ENCODE results near the gene BMS1.
"Not testable (repeated sequence)": the region's sequence is repeated elsewhere in the genome, so short reads cannot be mapped to it uniquely, and the experiment has no call there.

Gene BMS1

DNA sequence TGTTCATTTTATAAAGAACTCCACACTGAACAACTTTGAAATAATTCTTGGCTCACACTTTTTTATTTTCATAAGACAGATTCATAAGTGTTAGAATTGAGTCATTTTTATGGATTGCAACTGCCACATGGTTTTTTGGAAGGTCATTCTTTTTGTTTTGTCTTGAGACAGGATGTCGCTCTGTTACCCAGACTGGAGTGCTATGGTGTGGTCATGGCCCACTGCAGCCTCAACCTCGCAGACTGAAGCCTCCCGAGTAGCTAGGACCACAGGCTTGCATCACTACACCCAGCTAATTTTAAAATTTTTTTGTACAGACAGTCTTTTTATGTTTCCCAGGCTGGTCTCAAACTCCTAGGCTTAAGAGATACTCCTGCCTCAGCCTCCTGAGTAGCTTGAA lies 20.3 kb downstream of the BMS1 start:
- DNase-seq, result no peak

DNA sequence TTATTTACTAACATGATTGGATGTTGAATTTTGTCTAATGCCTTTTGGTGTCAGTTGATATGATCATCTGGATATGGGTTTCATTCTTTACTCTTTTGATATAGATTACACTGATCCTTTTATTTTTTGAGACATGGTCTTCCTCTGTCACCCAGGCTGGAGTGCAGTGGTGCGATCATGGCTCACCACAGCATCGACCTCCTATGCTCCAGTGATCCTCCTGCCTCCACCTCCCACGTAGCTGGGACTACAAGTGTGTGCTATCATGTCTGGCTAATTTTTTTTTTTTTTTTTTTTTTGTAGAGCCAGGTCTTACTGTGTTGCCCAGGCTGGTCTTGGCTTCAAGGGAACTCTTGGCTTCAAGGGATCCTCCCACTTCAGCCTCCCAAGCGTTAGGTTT lies 27.1 kb downstream of the BMS1 start:
- no peak for DNase-seq

DNA sequence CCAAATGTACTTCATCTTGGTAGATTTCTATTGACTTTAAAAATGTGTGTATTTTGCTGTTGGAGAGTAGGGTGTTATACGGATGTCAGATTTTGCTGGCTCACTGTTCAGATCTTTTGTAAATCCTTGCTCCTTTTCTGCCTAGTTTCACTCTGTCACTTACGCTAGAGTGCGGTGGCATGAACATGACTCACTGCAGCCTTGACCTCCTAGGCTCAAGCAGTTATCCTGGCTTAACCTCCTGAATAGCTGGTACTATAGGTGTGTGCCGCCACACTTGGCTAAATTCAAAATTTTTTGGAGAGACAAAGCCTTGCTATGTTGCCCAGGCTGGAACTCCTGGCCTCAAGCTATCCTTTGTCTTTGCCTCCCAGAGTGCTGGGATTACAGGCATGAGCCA lies 29.4 kb downstream of the BMS1 start:
- no peak for DNase-seq

DNA sequence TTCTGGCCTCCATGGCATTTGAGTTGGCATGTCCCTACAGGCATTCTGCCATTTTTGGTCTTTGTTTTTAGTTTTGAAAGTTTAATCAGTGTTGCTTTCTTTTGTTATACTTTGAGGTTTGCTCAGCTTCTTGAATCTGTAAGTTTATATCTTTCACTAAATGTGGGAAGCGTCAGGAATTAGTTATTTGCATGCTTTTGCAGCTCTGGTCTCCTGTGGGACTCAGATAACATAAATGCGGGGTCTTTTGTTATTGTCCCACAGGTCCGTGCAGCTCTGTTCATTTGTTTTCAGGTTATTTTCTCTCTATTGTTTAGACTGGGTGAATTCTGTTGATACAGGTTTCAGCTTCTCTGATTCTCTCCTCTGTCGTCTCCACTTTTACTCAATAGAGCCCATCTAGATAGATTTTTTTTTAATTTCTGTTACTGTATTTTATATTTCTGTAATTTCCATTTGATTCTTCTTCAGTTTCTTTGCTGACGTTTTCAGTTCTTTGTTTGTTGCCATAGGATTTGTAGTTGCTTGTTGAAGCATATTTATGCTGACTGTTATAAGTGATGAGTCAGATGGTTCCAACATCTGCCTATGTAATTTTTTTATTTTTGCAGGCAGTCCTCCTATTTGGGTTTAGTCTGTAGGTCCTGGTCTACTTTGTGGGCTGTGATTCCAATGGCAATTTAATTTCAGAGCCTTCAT lies 31.5 kb downstream of the BMS1 start:
- not testable (repeated sequence) for DNase-seq

DNA sequence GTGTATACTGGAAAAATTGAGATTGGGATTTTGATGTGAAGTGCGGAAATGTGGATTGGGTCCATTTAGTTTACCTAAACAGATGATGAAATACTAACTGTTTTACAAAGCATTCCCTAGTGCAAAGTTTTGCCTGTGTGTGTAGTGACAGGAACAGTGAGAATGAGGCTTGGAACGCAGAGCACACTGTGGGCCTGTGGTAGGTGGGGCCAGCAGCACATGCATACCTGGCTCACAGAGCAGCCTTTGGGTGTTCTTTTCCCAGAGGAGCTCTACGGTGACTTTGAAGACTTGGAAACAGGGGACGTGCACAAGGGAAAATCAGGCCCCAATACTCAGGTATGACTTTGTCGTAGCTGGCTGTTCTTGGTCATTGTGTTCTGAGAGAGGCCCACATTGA lies 33.7 kb downstream of the BMS1 start:
- not testable (repeated sequence) for DNase-seq

DNA sequence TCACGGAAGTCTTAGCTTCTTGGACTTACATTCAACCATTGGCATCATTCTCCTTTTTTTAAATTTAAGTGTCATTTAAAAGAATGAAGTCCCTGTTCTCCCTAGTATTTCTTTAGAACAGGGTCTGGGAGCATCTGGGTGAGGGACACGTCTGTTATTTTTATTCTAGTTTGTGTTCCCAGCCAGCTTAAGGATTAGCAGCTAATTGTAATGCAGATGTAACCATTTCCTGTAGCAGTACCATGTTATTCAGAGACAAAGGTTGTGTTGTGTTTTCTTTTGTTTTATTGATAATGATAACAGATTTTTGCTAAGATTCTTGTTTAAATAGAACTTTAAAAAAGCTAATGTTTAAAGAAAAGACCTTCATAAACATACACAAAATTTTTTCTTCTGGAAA lies 34.3 kb downstream of the BMS1 start:
- no peak for DNase-seq

DNA sequence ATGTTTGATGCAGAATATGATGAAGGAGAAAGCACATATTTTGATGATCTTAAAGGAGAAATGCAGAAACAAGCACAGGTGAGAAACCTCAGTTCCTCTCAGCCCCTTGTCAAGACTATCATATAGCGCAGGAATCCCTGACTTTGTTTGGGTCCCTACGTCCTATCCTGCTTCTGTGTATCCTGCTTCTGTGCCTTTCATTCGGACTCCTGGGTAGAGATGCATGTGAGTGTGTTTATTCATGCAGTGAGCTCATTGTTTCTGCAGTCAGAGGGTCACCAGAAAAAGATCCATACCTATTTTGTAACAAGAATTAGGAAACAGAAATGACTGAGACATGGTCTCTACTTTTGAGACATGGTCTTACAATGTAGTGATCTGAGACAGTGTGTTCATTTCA lies 34.8 kb downstream of the BMS1 start:
- DNase-seq, result not testable (repeated sequence)

DNA sequence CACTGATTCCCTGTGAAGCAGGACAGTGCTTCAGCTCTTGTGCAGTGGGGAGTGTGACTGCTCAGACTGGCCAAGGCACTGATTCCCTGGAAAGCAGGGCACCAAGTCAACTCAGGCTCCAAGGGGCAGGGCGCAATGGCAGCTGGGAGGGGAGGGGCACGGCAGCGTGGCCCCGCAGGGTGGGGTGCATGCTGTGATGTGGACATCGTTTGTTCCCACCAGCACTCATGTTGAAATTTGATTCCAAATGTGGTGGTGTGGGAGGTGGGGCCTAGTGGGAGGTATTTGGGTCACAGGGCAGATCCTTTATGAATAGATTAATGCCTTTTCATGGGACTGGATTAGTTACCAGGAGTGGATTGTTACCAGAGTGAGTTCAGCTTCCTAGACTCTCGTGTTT lies 44.2 kb downstream of the BMS1 start:
- DNase-seq, result not testable (repeated sequence)

DNA sequence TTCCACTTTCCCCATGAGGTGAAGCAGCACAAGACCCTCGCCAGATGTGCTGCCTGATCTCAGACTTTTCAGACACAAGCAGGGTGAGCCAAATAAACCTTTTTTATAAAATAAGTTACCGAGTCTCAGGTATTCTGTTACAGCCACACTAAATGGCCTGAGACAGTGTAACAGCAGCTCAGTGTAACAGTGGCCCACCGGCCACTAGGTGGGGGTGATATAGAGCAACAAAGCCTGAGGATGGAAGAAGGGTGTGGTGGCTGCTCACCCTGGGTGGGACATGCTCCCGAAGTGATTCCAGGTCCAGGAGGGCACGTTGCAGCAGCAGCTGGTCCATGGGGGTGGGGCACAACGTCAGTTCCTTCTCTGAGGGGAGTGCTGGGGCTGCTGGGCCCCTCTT lies 44.6 kb downstream of the BMS1 start:
- DNase-seq, result no peak

DNA sequence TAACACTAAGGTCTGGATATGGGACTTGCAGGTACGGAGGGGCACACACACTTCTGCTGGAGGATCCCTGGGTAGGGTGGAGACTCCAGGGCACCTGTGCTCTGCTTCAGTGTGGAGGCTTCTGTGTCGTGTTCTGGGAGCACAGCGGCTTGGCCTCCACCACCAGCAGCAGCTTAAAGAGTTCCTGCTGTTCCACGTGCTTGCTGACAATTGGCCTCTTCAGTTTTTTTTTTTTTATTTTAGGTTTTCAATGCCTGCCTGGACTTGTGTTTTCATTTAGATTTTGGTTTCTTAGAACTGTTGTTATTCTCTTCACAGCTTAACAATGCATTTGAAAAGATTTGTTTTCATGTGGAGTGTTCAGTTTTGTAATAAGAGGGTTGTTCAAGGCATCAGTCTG lies 45.8 kb downstream of the BMS1 start:
- DNase-seq, result not testable (repeated sequence)

DNA sequence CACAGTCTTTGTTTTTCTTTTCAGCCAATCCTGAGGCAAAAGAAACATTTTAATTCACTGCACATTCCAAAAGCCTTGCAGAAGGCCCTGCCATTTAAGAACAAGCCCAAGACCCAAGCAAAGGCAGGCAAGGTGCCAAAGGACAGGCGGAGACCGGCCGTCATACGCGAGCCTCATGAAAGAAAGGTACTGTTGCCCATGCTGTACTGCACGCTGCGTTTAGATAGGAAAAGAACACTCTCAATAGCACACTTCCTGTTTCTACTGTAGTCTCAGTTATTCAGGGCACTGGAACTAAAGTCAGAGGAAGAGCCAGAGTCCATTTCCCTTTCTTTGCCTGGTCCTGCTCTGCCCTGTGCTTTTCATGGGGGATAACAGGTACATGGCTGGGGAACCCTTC lies 47.6 kb downstream of the BMS1 start:
- no peak for DNase-seq

DNA sequence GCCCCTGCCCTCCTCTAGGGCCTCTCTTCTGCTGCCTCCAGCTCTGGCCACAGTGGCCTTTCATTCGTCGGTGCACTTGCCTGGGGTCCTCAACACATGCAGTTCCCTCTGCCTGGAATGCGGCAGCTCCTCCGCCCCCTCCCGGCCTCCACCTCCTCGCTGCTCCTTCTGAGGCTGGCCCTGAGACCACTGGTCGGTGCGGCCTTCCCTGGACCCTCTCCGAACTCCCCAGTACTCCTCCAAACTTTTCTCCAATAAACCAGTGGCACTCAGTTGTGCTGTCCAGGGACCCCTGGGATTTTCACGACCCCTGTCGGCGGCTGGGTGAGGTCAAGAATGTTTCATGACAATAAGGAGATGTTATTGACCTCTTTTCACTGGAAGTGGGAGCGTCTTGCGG lies 53.5 kb downstream of the BMS1 start:
- DNase-seq, result no peak

DNA sequence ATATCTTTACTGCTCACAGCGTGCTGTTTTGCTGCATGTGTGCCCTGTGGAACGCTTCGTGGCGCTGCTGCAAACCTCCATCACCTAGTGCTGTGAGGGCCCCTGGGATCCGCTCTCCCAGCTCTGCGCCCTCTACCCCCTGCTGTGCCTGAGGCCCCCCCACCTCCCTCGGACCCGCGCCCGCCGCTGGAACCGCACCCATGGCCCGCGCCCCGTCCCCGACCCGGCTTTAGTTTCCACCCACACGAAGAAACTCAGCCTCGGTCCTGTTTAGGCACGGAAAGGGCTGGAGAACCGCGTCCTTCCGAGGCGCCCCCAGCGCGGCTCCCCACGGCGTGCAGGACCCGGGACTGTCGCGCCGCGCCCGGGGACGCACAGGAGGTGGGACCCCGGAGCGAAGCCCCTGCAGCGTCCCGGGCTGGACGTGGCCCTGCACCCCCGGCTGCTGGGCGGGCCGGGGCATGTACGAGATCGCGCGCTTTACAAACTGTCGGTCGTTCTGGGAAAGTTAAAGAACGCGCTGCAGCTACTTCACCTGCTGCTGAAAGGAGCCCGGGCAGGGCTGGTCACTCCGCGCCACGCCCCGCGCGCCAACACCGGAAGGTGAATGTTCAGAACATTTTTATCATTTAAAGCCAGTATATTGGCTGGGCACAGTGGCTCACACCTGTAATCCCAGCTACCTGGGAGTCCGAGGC lies 54.3 kb downstream of the BMS1 start:
- DNase-seq, result no peak

DNA sequence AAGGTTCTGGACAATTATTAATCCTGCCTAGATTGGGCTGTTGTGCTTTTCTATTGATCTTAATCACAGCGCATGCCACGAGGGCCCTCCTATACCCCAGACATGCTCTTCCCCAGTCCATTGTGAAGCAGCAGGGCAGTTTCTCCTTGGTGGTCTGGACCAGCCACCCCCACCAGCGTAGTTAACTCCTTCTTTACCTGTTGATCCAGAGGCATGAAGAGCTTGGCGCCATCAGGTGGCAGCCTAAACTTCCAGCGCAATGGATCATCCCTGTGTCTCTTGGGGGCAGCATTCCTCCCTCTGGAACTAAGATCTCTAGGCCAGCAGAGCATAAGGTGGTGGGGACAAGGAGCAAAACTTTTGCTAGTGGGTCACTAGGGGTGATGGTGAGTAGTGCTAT lies 62.2 kb downstream of the BMS1 start:
- not testable (repeated sequence) for DNase-seq

DNA sequence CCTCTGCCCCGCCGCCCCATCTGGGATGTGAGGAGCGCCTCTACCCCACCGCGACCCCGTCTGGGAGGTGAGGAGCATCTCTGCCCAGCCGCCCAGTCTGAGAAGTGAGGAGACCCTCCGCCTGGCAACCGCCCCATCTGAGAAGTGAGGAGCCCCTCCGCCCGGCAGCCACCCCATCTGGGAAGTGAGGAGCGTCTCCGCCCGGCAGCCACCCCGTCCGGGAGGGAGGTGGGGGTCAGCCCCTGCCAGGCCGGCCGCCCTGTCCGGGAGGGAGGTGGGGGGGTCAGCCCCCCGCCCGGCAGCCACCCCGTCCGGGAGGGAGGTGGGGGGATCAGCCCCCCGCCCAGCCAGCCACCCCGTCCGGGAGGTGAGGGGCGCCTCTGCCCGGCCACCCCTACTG lies 64.7 kb downstream of the BMS1 start:
- DNase-seq, result not testable (repeated sequence)

DNA sequence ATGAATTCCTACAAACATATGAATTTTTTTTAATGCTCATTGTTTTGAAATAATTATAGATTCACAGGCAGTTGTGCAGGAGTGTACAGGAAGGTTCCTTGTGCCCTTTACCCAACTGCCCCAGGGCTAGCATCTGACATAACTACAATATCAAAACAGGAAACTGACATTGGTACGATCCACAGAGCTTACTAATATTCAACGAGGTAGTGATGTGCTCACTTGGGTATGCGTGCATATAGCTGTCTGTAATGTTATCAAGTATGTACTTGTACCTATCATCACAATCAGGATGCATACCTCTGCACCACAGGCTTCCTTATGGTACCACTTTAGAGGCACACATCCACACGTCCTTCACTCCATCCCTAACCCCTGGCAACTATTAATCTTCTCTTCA lies 68.3 kb downstream of the BMS1 start:
- DNase-seq, result no peak

DNA sequence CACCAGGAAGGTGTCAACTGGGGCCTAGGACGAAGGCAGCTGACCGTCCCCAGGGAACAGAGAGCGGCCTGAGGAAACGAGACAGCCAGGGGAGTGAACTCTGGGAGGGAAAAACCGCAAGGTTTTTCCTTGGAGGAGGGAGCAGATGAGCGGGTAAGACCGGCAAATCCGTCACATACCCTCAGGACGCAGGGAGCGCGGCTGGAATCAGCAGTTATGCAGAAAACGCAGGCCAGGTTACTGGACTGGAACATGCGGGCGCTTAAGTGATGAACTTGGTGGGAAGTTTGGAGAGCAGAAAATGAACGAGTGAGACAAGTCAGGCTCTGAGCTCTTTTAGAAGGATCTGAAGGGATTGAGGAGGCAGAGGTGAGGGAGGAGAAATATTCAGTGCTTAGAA lies 76.7 kb downstream of the BMS1 start:
- no peak for DNase-seq

DNA sequence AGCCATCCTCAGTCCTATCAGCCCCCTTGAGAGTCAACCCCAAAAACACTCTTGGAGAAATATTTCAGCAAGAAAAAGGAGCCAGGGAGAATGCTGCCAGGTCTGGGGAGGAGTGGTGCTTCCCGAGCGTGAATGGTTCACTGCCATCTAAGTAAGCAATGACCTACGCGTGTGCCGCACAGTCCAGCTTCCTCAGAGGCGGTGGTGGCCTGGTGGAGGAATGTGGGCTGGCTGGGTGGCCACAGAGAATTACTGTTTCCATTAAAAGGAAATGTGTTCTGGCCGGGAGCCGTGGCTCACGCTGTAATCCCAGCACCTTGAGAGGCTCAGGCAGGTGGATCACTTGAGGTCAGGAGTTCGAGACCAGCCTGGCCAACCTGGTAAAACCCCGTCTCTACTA lies 77.4 kb downstream of the BMS1 start:
- not testable (repeated sequence) for DNase-seq

DNA sequence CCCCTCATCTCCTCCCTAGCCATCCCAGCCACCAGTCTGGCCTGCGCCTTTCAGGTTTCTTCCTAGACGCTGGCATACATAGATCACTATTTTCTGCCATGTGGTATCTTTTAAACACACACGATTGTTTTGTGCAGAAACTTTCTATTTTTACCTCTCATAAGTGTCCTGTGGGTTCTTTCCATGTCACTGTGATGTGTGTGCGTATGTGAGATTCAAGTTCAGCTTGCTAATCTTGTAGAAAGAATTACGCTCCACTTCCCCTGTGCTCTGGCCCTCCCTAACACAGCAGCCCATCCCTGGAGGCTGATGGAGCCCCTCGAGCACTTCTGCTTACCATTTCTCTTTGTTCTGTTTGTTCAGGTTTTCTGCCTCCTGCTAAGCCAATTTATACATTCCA lies 80.2 kb downstream of the BMS1 start:
- not testable (repeated sequence) for DNase-seq

DNA sequence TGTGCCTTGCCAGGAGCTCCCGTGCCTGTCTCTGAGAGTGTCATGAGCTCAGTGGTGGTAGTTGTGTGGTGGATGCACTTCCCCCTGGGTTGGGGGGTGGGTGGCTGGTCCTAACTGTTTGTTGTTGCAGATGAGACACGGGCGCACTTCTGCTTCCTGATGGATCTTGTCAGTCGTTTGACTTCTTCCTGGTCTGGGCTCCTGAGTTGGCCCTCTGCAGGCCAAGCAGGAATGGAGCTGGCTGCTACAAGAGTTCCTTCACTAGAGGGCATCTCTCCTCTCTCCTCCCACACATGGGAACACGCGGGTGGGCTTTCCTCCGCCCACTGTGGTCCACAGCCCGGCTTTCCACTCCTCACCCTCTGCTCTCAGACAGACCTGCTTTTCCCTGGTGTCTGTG lies 82.0 kb downstream of the BMS1 start:
- no peak for DNase-seq

DNA sequence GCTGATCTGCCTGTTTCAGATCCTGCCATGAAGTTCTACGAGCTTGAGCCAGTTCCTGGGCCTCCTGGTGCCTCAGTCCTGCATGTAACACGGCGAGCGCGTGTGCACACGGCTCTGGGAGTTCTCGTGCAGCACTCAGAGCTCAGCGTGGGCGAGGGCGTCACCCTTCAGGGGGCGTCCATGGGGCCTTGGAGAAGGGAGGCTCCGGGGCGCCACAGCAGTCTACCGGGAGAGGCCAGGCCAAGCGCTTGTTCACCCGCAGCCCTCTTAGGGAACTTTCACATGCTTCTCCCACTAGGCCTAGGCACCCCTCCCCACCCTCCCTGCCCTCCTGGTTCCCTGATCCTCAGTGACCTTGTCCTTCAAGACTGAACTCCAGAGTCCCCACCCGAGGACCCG lies 83.1 kb downstream of the BMS1 start:
- no peak for DNase-seq

DNA sequence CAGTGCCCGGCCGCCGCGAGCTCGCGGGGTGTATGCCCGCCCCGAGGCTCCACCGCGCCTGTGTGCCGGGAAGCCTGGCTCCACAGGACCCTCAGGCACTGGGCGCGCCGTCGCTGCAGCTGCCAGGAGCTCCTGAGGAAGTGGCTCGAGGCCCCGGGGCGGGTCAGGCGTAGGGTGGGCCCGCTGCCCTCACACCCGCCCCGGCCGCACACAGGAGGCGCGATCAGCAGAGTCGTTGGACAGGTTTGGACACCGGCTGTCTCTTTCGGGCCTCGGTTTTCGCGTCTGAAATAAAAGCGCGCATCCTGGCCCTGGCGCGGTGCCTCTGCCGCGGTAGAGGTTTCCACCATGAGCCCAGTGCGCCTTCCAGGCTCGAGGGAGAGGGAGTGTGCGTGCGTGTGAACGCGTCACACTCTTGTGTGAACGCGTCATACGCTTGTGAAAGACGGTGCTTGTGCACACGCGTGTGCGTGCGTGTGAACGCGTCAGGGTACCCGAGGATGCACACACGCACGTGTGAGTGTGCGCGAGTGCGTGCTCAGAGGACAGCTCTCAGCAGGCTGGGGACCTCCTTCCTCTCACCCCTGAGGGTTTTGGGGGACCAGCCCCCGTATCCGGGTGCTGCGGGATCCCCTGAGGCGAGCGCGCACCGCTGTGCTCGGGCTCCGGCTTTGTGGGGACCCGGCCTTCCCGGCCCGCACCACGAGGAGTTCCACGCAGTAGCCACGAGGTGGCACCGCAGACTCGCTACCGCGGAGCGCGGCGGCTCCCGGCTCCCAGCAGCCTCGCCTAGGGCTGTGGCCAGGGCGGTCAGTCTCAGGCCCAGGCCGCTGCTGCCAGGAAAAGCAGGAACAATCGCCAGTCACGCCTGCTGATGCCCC lies 83.8 kb downstream of the BMS1 start:
- peak; percentile 83 for DNase-seq

DNA sequence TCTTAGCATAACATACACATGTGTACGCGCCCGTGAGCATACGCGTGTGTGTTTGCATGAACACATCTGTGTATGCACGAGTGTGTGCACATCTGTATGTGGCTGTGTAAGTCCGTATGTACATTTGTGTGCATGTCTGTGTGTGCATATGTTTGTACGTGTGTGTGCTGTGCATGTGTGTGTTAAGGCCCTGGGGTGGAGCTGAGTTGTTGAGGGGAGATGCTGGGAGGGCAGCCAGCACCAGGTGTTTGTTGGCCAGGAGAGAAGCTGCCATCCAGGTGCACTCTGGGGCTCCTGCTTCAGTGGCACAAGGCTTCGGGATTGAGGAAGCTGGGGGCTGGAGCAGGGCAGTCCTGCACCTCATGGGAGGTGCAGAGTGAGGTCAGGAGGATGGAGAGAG lies 85.0 kb downstream of the BMS1 start:
- DNase-seq, result no peak

DNA sequence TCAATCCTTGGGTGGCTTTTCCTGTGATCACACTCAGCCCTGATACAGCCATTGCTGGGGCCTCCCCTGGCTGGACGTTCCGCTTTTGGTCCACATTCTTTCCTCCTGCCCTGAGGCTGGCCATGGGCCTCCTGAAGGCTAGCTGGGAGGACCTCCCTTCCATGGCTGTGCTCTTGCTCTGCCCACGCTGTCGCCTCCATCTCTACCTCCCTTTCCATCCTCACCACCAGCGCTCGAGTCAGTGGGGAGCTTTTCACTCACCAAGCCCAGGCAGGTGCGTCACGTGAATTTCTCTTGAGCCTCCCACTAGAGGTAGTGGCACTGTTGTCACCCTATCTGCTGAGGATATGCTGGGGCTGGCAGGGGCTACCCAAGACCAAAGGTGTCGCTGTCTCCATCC lies 85.9 kb downstream of the BMS1 start:
- DNase-seq, result no peak
